Thoracic aorta (tissue), 2 donors: ENCODE measurements around the gene NCBP2. TPM values are rescaled to one million over a fixed set of nuclear protein-coding genes. Genes with fewer than 3 reads are reported as not detected.

Experiments used
- ATAC-seq: fragments of 150-250 bp; one replicate; pipeline ENCODE4 v1.8.0; 2017; ENCODE audit warnings: low read depth; ENCODE audit not compliant: insufficient number of reproducible peaks, low FRiP score
- DNase-seq: peaks from one replicate; pipeline ENCODE4 v3.0.0-alpha.2; 2020; ENCODE audit warnings: low spot score
- H3K27ac ChIP-seq, 2 donors: fragments of 200-600 bp; sonication (generic); 1 replicate in 1 of 2; 2 replicates in 1 of 2; pipeline ENCODE4 v1.5.1; 2016; ENCODE audit warnings: mild to moderate bottlenecking in 2 of 2, moderate library complexity in 2 of 2
- H3K27me3 ChIP-seq: fragments of 200-600 bp; sonication (generic); replicated peaks from 2 replicates; pipeline ENCODE4 v1.6.0; 2016; ENCODE audit warnings: mild to moderate bottlenecking; ENCODE audit not compliant: insufficient read depth
- H3K36me3 ChIP-seq: fragments of 200-600 bp; sonication (generic); one replicate; pipeline ENCODE4 v1.5.1; 2016
- H3K4me1 ChIP-seq, 2 donors: fragments of 200-600 bp; sonication (generic); 1 replicate in 1 of 2; 2 replicates in 1 of 2; pipeline versions ENCODE4 v1.5.1 to v1.6.0; 2016; ENCODE audit warnings: low read depth in 2 of 2, mild to moderate bottlenecking in 1 of 2; ENCODE audit not compliant: control insufficient read depth in 1 of 2
- H3K4me3 ChIP-seq: fragments of 200-600 bp; sonication (generic); 2 replicates; pipeline ENCODE4 v1.5.1; 2016; ENCODE audit warnings: mild to moderate bottlenecking
- H3K9me3 ChIP-seq: fragments of 200-600 bp; sonication (generic); 2 replicates; pipeline ENCODE4 v1.5.1; 2016
- total RNA-seq, 2 donors: library from RNA; depleted of rRNA; stranded (reverse); fragments of >200 nt; gene quantifications; one replicate each; pipeline versions ENCODE4 v1.1.0 to v1.2.3, GENCODE V29; 2016
- TF ChIP-seq, protein P1 (sequence below): fragments of 200-600 bp; sonication (generic); IDR thresholded peaks from one replicate; pipeline ENCODE4 v1.5.1; 2019; ENCODE audit warnings: antibody characterized with exemption

The NCBP2 gene
- total RNA-seq, 2 donors from 2014 or later = 26.5 to 44.1 TPM

DNA sequence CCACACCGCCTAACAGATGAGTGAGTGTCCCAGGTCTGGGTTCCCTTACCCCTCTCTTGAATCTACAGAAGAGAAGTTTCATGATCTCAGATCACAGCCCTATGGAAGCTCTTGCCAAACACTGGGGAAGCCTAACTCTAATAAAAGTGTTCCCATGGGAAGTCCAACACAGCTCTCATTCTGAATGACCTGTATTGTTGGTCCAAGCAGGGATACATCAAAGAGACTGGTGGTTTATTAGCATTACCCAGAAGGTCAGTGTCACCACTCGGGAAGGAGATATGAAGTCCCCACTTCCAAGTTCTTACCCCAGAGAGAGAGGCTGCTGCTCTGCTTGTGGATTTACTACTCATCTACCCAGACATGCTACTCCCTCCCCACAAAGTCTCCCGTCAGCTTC, 9.0 kb upstream of the NCBP2 start:
- Histone ChIP-seq H3K4me1 (no peaks in the 10 kb centered on the region), H3K27ac (no peak overlapping the region), H3K9me3 (no peaks in the 10 kb centered on the region), H3K36me3 (no peaks in the 10 kb centered on the region), H3K27me3 (no peaks in the 10 kb centered on the region), H3K4me3 (no peak overlapping the region)
- no peak for ATAC-seq
- TF ChIP-seq, protein P1, sequence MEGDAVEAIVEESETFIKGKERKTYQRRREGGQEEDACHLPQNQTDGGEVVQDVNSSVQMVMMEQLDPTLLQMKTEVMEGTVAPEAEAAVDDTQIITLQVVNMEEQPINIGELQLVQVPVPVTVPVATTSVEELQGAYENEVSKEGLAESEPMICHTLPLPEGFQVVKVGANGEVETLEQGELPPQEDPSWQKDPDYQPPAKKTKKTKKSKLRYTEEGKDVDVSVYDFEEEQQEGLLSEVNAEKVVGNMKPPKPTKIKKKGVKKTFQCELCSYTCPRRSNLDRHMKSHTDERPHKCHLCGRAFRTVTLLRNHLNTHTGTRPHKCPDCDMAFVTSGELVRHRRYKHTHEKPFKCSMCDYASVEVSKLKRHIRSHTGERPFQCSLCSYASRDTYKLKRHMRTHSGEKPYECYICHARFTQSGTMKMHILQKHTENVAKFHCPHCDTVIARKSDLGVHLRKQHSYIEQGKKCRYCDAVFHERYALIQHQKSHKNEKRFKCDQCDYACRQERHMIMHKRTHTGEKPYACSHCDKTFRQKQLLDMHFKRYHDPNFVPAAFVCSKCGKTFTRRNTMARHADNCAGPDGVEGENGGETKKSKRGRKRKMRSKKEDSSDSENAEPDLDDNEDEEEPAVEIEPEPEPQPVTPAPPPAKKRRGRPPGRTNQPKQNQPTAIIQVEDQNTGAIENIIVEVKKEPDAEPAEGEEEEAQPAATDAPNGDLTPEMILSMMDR = no peak
- DNase-seq = no peak

DNA sequence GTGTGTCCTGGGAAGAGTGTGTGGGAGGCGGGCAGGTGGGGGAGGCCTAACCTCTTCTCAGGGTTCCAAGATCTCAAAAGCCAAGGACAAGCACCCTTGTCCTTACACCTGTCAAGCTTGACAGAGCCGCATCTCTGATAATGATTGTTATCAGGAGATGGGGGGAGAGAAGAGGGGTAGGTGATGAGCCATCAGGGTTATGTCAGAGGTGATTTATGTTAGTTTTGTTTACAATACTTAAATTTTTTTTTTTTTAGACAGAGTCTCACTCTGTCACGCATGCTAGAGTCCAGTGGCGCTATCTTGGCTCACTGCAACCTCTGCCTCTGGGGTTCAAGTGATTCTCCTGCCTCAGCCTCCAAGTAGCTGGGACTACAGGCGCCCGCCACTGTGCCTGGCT, 7.4 kb upstream of the NCBP2 start:
- Histone ChIP-seq H3K27ac (no peak overlapping the region), H3K4me3 (no peak overlapping the region), H3K27me3 (no peaks in the 10 kb centered on the region), H3K4me1 (no peaks in the 10 kb centered on the region), H3K36me3 (no peaks in the 10 kb centered on the region), H3K9me3 (no peaks in the 10 kb centered on the region)
- DNase-seq (no peak), ATAC-seq (no peak)
- TF ChIP-seq, protein P1 = no peak

DNA sequence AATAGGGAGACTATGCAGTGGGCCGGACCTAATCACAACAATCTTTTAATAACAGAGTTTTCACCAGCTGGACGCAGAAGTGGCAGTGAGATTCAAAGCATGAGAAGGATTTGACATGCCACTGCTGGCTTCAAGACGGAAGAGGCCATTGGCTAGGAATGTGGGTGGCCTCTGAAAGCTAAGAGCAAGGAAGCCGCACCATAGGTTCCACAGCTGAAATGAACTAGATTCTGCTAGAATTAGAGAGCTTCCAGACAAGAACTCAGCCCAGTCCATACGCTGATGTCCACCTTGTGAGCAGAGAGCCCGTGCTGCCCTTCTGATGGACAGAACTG, 6.9 kb upstream of the NCBP2 start:
- H3K27ac ChIP-seq = no peak overlapping the region
- no peak overlapping the region for H3K4me3 ChIP-seq
- DNase-seq (no peak), ATAC-seq (no peak)
- no peaks in the 10 kb centered on the region for H3K27me3 ChIP-seq
- H3K9me3 ChIP-seq = no peaks in the 10 kb centered on the region
- H3K36me3 ChIP-seq = no peaks in the 10 kb centered on the region
- peaks cover 0 to 2% of the 10 kb centered on the region in 2 donors for H3K4me1 ChIP-seq
- TF ChIP-seq, protein P1 = no peak

DNA sequence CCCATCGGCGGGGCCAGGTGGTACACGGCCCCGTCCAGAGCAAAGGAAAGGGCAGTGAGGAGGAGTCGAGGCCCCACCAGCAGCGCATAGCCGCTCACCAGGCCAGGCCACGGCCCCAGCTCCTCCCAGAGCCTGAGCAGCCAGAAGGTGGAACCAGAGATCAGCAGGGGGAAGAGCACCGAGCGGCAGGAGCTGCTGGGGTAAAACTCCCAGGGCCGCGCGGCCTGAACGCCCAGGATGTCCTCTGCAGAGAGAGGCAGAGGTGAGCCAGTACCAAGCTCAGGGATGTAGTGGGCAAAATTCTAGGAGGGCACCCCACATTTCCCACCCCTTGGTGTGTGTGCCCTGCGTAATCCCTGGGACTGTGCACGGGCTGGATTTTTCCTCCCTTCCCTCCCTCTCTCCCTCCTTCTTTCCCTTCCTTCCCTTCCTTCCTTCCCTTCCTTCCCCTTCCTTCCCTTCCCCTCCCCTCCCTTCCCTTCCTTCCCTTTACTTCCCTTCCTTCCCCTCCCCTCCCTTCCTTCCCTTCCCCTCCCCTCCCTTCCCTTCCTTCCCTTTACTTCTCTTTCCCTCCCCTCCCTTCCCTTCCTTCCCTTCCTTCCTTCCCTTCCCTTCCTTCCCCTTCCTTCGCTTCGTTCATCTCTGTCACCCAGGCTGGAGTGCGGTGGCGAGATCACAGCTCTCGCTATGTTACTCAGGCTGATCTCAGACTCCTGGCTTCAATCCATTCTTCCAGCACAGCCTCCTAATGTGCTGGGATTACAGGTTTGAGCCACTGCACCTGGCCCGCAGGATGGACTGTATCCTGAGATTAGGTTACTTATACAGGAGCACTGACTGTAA, 6.3 kb upstream of the NCBP2 start:
- no peak overlapping the region for H3K27ac ChIP-seq
- DNase-seq (no peak), ATAC-seq (no peak)

DNA sequence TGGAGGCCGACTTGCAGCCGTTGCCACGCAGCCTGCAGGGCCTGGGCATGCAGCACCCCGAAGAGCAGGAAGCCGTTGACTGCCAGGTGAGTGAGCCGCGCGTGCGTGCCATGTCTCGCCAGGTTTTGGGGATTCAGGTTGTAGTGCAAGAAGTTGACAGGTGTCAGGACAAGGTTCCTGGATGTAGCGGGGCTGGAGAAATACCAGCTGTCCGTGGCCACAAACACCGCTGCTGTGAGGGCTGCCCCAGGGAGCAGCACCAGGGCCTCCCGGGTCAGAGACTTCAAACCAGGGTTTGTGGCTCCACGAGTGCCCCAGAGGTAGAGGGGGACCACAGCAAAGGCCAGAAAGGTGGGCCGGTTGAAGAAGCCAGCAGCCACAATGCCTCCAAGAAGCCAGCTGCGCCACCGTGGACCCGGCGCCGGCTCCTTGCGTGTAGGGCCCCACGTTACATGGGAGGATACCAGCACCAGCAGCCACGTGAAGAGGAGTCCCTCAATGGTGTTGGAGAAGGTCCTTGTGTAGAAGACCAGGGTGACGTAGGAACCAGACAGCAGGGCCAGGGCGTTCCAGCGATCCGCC, 5.6 kb upstream of the NCBP2 start:
- no peak for DNase-seq
- Histone ChIP-seq H3K9me3 (no peaks in the 10 kb centered on the region), H3K36me3 (no peaks in the 10 kb centered on the region), H3K4me3 (no peak overlapping the region), H3K27ac (no peak overlapping the region), H3K27me3 (no peaks in the 10 kb centered on the region), H3K4me1 (peaks cover 5 to 15% of the 10 kb centered on the region in 2 donors)
- TF ChIP-seq, protein P1 = no peak
- ATAC-seq = no peak

More for the DNA sequence above, 6.3 kb upstream of the NCBP2 start:
- Histone ChIP-seq H3K9me3 (no peaks in the 10 kb centered on the region), H3K27me3 (no peaks in the 10 kb centered on the region), H3K4me3 (no peak overlapping the region), H3K36me3 (no peaks in the 10 kb centered on the region), H3K4me1 (peaks cover 3 to 8% of the 10 kb centered on the region in 2 donors)
- TF ChIP-seq, protein P1 = no peak
